SK-N-MC (cell line): Measurements from ENCODE around the gene RARS2.

Experiments used
- EZH2 ChIP-seq: fragments of 200-600 bp; sonication (generic); IDR thresholded peaks from one replicate; pipeline ENCODE4 v1.6.1; 2017; ENCODE audit warnings: antibody characterized with exemption
- FOXP2 ChIP-seq: optimal IDR thresholded peaks from 2 replicates; pipeline ENCODE3; 2011; ENCODE audit warnings: mild to moderate bottlenecking, moderate library complexity; ENCODE audit not compliant: insufficient read depth; ENCODE audit errors: extremely low read length, control extremely low read depth
- POLR2AphosphoS5 ChIP-seq: IDR thresholded peaks from 2 replicates; pipeline ENCODE4 v1.6.1; 2012; ENCODE audit warnings: mild to moderate bottlenecking, low read depth, low read length, borderline replicate concordance

DNA sequence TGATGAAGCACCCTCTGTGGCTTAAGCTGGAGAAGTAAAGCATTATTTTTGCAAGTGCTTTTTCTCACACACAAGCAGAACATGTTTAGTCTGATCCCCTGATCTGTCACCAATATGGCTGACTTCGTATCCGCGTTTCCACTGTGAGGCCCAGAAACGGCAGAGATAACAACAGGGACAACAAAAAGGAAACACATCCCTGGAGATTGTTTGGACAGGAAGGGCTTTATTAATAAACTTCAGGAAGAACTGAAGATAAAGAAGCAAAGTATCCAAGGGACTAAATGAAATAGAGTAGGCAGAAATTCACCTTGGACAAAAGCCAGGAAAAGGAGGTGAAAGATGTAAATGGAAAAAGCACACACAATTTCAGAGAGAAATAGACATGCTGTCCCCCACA, 49.2 kb downstream of the RARS2 start:
- TF ChIP-seq EZH2 (no peak), POLR2AphosphoS5 (no peak), FOXP2 (no peak)
